NCI-H526 treated with DMSO at 0.1 percent for 48 hours (cell line): ENCODE data around the gene RNF213.
A peak's percentile ranks its signal among the peaks of the same experiment; 100 is the strongest.

ENCODE experiments used
- DNase-seq: peaks from one replicate; lab custom pipeline; 2025; lab: John Stamatoyannopoulos, UW

RNF213 gene

GRCh38 chr17:80352216-80352895, 91.7 kb downstream of the RNF213 start:
- no peak for DNase-seq

DNA sequence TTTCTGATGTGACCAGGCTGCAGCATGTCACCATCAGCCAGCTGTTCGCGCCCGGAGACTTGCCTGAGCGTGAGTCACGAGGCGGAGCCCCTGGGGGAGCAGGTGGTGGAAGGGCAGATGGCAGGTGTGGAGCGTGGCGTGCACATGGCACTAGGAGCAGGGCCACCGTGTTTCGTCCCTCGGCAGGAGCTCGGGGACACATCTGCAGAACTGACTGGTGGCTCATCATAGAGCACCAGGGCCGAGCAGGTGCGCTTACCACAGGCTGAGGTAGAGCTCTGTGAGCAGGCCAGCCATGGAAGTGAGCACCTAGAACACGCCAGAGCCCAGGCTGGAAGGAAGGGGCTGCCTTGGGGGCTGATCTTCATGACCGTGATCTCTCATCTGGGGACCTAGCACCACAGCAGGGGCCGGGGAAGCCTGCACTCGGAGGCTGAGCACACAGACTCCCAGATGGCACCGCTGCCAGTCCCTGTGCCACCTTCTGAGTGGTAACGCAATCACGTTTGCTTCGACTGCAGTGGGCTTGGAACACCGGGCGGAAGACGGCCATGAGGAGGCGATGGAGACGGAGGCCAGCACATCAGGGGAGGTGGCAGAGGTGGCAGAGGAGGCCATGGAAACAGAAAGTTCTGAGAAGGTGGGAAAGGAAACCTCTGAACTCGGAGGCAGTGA, 92.5 kb downstream of the RNF213 start:
- no peak for DNase-seq

GRCh38 chr17:80353718-80354275, 93.1 kb downstream of the RNF213 start:
- DNase-seq, result no peak

GRCh38 chr17:80354336-80354735, 93.7 kb downstream of the RNF213 start:
- no peak for DNase-seq

- DNase-seq, result no peak
Measured at GRCh38 chr17:80356231-80356856, 95.7 kb downstream of the RNF213 start.

DNA sequence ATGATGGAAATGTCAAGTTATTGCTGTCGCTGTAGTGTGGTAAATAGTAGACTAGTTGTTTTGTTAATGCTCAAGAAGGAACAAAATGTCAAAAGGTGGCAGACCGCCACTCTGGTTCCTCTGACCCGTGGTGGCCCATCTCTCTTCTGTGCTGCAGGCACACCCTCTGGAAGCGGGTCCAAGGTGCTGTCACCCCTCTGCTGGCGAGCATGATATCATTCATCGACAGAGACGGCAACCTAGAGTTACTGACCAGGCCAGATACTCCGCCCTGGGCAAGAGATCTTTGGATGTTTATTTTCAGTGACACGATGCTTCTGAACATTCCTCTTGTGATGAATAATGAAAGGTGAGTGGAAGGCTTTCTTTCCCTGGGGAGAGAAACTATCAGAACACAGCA, 97.5 kb downstream of the RNF213 start:
- DNase-seq, result no peak

DNA sequence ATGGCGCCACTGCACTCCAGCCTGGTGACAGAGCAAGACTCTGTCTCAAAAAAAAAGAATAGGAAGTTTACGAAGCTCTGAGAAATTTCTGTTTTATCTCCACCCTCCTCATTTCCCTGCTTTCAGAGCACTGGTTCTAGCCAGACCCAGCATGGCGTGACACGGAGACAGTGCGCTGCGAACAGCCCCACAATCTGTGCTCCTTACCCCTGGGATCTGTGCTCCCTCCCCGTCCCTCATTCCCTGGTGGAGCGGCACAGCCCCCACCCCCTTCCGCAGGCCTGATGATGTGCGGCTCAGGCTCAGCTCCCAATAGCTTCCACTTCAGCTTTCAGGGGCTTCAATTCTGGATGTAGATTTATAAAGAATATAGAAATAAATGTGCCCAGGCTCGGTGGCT, 98.2 kb downstream of the RNF213 start:
- DNase-seq, result no peak

DNA sequence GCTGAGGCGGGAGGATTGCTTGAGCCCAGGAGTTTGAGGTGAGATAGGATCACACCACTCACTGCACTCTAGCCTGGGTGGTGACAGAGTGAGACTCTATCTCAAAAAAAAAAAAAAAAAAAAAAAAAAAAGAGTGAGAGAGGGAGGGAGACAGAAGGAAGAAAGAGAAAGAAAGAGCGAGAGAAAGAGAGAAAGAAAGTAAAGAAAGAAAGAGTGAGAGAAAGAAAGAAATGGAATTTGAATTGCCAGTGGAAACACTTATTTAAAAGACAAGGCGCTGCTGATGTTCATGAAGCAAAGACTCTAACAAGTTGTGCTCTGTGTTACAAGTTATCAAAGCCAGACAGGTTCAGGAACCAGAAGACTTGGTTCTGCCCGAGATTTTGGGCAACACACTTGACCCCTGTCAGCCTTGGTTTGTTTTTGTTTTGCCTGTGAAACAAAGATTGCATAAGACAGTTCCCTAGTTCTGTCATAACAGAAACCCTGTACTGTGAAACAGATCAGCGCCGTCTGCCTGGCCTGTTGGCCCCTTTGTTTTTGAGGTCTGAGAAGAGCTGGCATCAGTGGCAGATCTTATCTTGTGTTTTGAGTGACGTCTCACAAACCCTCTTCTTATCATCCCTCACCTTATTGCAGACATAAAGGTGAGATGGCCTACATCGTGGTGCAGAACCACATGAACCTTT, 98.9 kb downstream of the RNF213 start:
- no peak for DNase-seq

DNA sequence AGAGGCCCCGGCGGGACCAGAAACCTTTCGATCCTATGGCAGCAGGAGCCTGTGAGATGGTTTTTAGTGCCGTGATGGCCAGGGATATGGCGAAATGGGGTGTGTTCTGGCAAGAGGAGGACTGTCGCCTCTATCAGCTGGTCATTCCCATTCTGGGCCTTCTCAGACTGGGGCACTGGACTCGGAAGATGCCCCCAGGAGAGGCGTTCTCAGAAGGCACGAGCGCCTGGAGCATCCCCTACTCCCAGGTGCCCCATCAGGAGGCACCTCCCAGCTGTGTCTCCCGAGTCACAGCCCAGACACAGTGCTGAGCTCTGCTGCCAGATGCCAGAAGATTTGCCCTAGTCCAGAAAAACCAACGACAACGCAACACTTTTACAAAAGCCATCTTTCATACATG, 99.7 kb downstream of the RNF213 start:
- DNase-seq, result no peak

DNA sequence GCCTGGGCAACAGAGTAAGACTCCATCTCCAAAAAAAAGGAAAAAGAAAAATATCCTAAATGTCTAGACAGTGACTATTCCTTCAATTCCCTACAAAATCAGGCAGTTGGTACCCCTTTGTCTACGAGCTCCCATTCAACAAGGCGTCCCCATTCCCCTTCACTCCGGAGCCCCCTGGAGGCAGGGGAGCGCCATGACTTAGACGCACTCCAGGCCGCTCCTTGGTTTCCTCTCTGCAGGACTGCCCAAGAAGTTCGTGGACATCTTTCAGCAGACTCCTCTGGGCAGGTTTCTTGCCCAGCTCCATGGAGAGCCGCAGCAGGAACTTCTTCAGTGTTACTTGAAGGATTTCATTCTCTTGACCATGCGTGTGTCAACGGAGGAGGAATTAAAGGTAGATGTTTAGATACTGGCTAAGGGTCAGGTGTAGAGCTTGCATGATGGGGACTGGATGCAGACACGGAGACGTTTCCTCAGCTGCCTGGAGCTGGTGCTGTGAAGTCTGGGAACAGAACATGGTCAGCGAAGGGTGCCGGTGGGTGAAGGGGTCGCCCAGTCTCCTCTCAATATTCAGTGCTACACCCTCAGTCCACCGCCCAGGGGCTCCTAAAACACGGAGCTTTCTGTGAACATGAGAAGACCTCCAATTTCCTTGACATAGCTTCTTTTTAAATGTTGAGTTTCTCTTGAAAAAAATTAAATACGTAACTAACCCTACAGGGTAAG, 101.0 kb downstream of the RNF213 start:
- DNase-seq, result no peak

DNA sequence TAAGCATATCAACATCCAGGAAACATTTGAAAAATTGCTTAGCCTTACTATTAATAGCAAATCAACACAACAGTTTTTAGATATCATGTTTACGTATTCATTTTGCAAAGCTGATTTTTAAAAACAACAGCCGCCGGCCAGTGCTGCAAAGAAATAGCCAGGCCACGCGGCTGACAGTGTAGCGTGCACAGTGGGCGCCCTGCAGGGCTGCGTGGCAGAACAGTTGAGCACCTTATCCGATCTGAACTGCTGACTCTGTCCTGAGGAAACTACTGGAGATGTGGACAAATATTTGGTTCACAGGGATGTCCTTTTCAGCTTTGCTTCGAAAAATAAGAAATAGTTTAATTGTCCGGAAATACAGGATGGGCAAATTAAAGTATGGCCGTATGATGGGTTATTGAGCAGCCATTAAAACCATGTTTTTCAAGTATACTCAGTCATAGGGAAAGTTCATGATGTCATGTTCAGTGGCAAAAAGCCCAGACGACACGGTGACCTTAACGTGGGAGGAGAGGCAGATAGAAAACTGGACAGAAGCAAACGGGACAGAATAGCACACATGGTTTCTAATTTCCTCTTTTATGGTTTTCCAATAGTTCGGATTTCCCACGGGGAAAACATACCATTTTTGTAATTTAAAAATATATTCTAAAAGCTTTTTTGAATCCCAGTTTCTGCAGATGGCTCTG, 101.9 kb downstream of the RNF213 start:
- no peak for DNase-seq

- DNase-seq, result no peak
Measured at GRCh38 chr17:80363120-80363515, 102.5 kb downstream of the RNF213 start.

GRCh38 chr17:80363518-80364090, 103.0 kb downstream of the RNF213 start:
- DNase-seq, result no peak

GRCh38 chr17:80364091-80364691, 103.5 kb downstream of the RNF213 start:
- DNase-seq, result peak; percentile 1

DNA sequence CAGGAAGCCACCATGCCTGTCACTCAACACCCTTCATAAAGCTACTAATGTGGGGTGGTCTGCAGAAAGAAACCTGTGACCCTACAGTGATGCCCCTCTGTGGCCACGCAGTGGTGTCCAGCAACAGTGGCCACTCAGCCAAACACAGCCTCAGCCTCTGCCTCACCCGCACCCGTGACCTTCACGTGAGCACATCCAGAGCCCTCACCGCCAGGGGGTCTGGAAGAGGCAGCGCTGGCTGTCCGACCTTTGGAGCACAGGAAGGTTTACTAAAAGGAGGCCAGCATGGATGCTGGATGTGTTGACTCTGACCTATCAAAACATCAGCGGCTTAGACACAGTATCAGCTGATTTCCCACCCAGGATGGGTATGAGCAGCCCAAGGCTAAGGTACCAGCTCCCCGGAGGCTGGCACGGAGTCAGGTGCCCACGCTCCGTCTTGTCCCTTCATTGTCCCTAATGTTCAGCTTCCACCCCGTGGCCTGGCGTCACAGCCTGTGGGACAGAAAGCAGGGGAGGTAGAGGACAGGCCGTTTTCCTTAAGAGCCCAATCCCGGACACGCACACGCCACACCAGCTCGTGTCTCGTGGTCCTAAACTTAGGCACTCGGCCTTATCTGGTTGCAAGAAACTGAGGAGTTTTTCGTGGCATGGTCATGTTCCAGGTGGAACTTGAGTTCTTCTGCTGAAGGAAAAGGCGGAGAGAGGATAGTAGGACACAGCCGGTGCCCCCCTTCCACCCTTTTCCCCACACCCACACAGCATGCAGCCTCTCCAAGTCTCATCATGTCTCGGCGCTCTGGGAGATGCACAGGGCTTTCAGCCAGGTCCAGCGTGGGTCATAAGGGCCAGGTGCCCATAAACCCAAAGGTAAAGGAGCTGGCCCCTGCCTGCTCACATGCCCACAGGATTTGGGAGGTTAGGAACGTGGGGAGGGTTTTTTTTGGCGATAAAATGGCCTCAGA, 104.6 kb downstream of the RNF213 start:
- DNase-seq, result no peak

DNA sequence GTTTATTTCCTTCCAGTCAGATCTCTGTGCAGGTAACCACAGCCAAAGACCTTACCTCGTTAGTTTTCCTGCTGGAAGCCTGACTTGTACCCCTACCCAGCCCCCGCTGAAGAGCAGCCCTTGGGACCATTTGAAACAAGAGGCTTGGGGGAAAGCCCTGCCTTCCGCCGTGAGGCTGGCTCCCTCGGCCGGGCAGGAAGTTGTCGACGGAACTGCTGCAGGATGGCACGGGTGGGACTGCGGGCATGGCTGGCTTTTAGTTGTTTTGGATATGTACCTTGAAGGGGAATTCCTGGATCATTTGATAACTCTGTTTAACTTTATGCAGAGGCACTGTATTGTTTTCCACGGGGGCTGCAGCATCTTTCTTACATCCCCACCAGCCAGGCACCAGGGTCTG, 105.3 kb downstream of the RNF213 start:
- DNase-seq, result no peak

DNA sequence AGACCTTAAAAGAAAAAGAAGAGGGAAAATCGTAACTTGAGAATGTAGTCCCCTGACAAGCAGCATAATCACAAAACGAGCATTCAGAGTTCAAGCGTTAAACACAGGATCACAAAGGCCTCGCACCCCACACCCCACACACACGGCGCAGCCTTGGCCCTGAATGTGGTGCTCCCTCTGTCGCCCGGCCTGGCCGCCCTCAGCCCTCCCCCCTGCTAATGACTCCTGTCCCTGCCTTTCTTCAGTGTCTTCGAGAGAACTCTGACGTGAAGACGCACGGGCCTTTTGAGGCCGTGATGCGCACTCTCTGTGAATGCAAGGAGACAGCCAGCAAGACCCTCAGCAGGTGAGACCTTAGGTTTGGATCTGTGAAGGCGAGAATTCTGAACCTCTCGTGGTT, 106.9 kb downstream of the RNF213 start:
- DNase-seq, result no peak

- DNase-seq, result no peak
Measured at GRCh38 chr17:80371196-80371595, 110.5 kb downstream of the RNF213 start.

- no peak for DNase-seq
Measured at GRCh38 chr17:80372456-80372855, 111.8 kb downstream of the RNF213 start.
